ENCODE results near the gene BLACAT1. TPM values are rescaled to one million over a fixed set of nuclear protein-coding genes. Genes with fewer than 3 reads are reported as not detected.

The BLACAT1 gene
- total RNA-seq (2014; rRNA removed; shearing (Covaris generic)) = 6.7 and 9.0 TPM in 2 replicates

- Histone ChIP-seq H3K36me3 (replicated peaks; ENCODE audit: control insufficient read depth, insufficient read depth, low read length) (no peaks in the 10 kb centered on the region), H3K4me3 (ENCODE audit: insufficient read depth, low read depth, low read length) (peak within 1 kb of the TSS; percentile 80), H3K27me3 (ENCODE audit: control insufficient read depth, insufficient read depth, low read length) (peaks cover 16% of the 10 kb centered on the region)
- DNase-seq = peak; percentile 79
Observed at GRCh38 chr1:205455581-205456382, at the start of gene BLACAT1. Gene BLACAT1, minus strand, starts transcription at chr1:205456045.

- peaks cover 2% of the 10 kb centered on the region for H3K36me3 ChIP-seq (replicated peaks; ENCODE audit: control insufficient read depth, insufficient read depth, low read length)
- peak; percentile 88 for DNase-seq
- H3K4me3 ChIP-seq (ENCODE audit: insufficient read depth, low read depth, low read length) = peak overlapping the region; percentile 89
- no peaks in the 10 kb centered on the region; the same call in none of the 2 replicates for H3K27me3 ChIP-seq (ENCODE audit: control insufficient read depth, insufficient read depth, low read length)
Observed at GRCh38 chr1:205505076-205505729, 49.4 kb upstream of the BLACAT1 start.

GRCh38 chr1:205504311-205505075, 48.6 kb upstream of the BLACAT1 start, which contains the start of gene CDK18:
Gene CDK18, plus strand, starts transcription at chr1:205504669. Its CDS starts 18,499 bp downstream, at chr1:205523168.
- DNase-seq = peak; percentile 95
- no peaks in the 10 kb centered on the region; the same call in none of the 2 replicates for H3K27me3 ChIP-seq (ENCODE audit: control insufficient read depth, insufficient read depth, low read length)
- H3K4me3 ChIP-seq (ENCODE audit: insufficient read depth, low read depth, low read length) = peak within 1 kb of the TSS; percentile 89
- H3K36me3 ChIP-seq (replicated peaks; ENCODE audit: control insufficient read depth, insufficient read depth, low read length) = peaks cover 2% of the 10 kb centered on the region

GRCh38 chr1:205502992-205503391, 47.1 kb upstream of the BLACAT1 start:
- Histone ChIP-seq H3K27me3 (ENCODE audit: control insufficient read depth, insufficient read depth, low read length) (no peaks in the 10 kb centered on the region; the same call in none of the 2 replicates), H3K4me3 (ENCODE audit: insufficient read depth, low read depth, low read length) (no peak overlapping the region), H3K36me3 (replicated peaks; ENCODE audit: control insufficient read depth, insufficient read depth, low read length) (peaks cover 2% of the 10 kb centered on the region)
- DNase-seq = no peak

- Histone ChIP-seq H3K36me3 (replicated peaks; ENCODE audit: control insufficient read depth, insufficient read depth, low read length) (peaks cover 2% of the 10 kb centered on the region), H3K27me3 (ENCODE audit: control insufficient read depth, insufficient read depth, low read length) (no peaks in the 10 kb centered on the region; the same call in none of the 2 replicates), H3K4me3 (ENCODE audit: insufficient read depth, low read depth, low read length) (no peak overlapping the region)
- no peak for DNase-seq
Observed at GRCh38 chr1:205502111-205502810, 46.4 kb upstream of the BLACAT1 start.

GRCh38 chr1:205500240-205501233, 44.7 kb upstream of the BLACAT1 start:
- Histone ChIP-seq H3K36me3 (replicated peaks; ENCODE audit: control insufficient read depth, insufficient read depth, low read length) (no peaks in the 10 kb centered on the region), H3K27me3 (ENCODE audit: control insufficient read depth, insufficient read depth, low read length) (no peaks in the 10 kb centered on the region; the same call in 1 of the 2 replicates), H3K4me3 (ENCODE audit: insufficient read depth, low read depth, low read length) (no peak overlapping the region)
- DNase-seq = no peak

GRCh38 chr1:205499789-205500188, 43.9 kb upstream of the BLACAT1 start:
- no peak for DNase-seq
- H3K36me3 ChIP-seq (replicated peaks; ENCODE audit: control insufficient read depth, insufficient read depth, low read length) = no peaks in the 10 kb centered on the region
- no peaks in the 10 kb centered on the region; the same call in 1 of the 2 replicates for H3K27me3 ChIP-seq (ENCODE audit: control insufficient read depth, insufficient read depth, low read length)

GRCh38 chr1:205497351-205497750, 41.5 kb upstream of the BLACAT1 start:
- Histone ChIP-seq H3K36me3 (replicated peaks; ENCODE audit: control insufficient read depth, insufficient read depth, low read length) (no peaks in the 10 kb centered on the region), H3K27me3 (ENCODE audit: control insufficient read depth, insufficient read depth, low read length) (no peaks in the 10 kb centered on the region), H3K4me3 (ENCODE audit: insufficient read depth, low read depth, low read length) (no peak overlapping the region)
- no peak for DNase-seq

More at GRCh38 chr1:205499789-205500188, 43.9 kb upstream of the BLACAT1 start:
- no peak overlapping the region for H3K4me3 ChIP-seq (ENCODE audit: insufficient read depth, low read depth, low read length)

- no peak for DNase-seq
- H3K36me3 ChIP-seq (replicated peaks; ENCODE audit: control insufficient read depth, insufficient read depth, low read length) = no peaks in the 10 kb centered on the region
- H3K4me3 ChIP-seq (ENCODE audit: insufficient read depth, low read depth, low read length) = no peak overlapping the region
- H3K27me3 ChIP-seq (ENCODE audit: control insufficient read depth, insufficient read depth, low read length) = no peaks in the 10 kb centered on the region
Observed at GRCh38 chr1:205496661-205497060, 40.8 kb upstream of the BLACAT1 start.

- no peaks in the 10 kb centered on the region for H3K36me3 ChIP-seq (replicated peaks; ENCODE audit: control insufficient read depth, insufficient read depth, low read length)
- H3K27me3 ChIP-seq (ENCODE audit: control insufficient read depth, insufficient read depth, low read length) = no peaks in the 10 kb centered on the region
- no peak overlapping the region for H3K4me3 ChIP-seq (ENCODE audit: insufficient read depth, low read depth, low read length)
- peak; percentile 63 for DNase-seq
Observed at GRCh38 chr1:205495237-205495823, 39.5 kb upstream of the BLACAT1 start.

GRCh38 chr1:205494115-205494514, 38.3 kb upstream of the BLACAT1 start:
- H3K4me3 ChIP-seq (ENCODE audit: insufficient read depth, low read depth, low read length) = no peak overlapping the region
- no peaks in the 10 kb centered on the region for H3K36me3 ChIP-seq (replicated peaks; ENCODE audit: control insufficient read depth, insufficient read depth, low read length)
- H3K27me3 ChIP-seq (ENCODE audit: control insufficient read depth, insufficient read depth, low read length) = no peaks in the 10 kb centered on the region
- no peak for DNase-seq

- Histone ChIP-seq H3K36me3 (replicated peaks; ENCODE audit: control insufficient read depth, insufficient read depth, low read length) (no peaks in the 10 kb centered on the region), H3K27me3 (ENCODE audit: control insufficient read depth, insufficient read depth, low read length) (no peaks in the 10 kb centered on the region), H3K4me3 (ENCODE audit: insufficient read depth, low read depth, low read length) (no peak overlapping the region)
- peak; percentile 41 for DNase-seq
Observed at GRCh38 chr1:205493241-205494085, 37.6 kb upstream of the BLACAT1 start.
